Trophoblast cell (in vitro differentiated cells and primary cell): Measurements from ENCODE around the gene PASD1.

Experiments used
- DNase-seq, 2 donors: peaks; one replicate each; pipeline ENCODE4 v3.0.0-alpha.2; 2016
- H2AFZ ChIP-seq: 2 replicates; pipeline ENCODE4 v1.6.1; 2013; ENCODE audit warnings: low read length, moderate library complexity, mild to moderate bottlenecking; ENCODE audit not compliant: insufficient read depth, poor library complexity
- H2AK5ac ChIP-seq: 2 replicates; pipeline ENCODE4 v1.6.1; 2013; ENCODE audit warnings: mild to moderate bottlenecking, low read length
- H2BK120ac ChIP-seq: 2 replicates; pipeline ENCODE4 v1.6.1; 2013; ENCODE audit warnings: low read length, mild to moderate bottlenecking, moderate library complexity; ENCODE audit not compliant: insufficient read depth, poor library complexity
- H2BK12ac ChIP-seq: 2 replicates; pipeline ENCODE4 v1.6.1; 2013; ENCODE audit warnings: mild to moderate bottlenecking, low read length, moderate library complexity
- H2BK5ac ChIP-seq: 2 replicates; pipeline ENCODE4 v1.6.1; 2013; ENCODE audit warnings: low read length, low read depth, moderate library complexity, mild to moderate bottlenecking; ENCODE audit not compliant: poor library complexity
- H3K14ac ChIP-seq: 2 replicates; pipeline ENCODE4 v1.6.1; 2013; ENCODE audit warnings: mild to moderate bottlenecking, low read length
- H3K18ac ChIP-seq: 2 replicates; pipeline ENCODE4 v1.6.1; 2013; ENCODE audit warnings: mild to moderate bottlenecking, low read length
- H3K23ac ChIP-seq: 2 replicates; pipeline ENCODE4 v1.6.1; 2013; ENCODE audit warnings: low read length
- H3K27ac ChIP-seq: 2 replicates; pipeline ENCODE4 v1.5.1; 2013; ENCODE audit warnings: low read depth, mild to moderate bottlenecking, inconsistent platforms, low read length, moderate library complexity
- H3K27me3 ChIP-seq: 2 replicates; pipeline ENCODE4 v1.6.1; 2013; ENCODE audit warnings: inconsistent platforms, mild to moderate bottlenecking, low read length, moderate library complexity; ENCODE audit not compliant: insufficient read depth
- H3K36me3 ChIP-seq, 2 experiments: 1 replicate in 1 of 2; 2 replicates in 1 of 2; pipeline ENCODE4 v1.6.1; 2013; ENCODE audit warnings: low read length in 2 of 2, mild to moderate bottlenecking in 2 of 2, moderate library complexity in 1 of 2; ENCODE audit not compliant: insufficient read depth in 2 of 2, control insufficient read depth in 1 of 2
- H3K4ac ChIP-seq: 2 replicates; pipeline ENCODE4 v1.6.1; 2013; ENCODE audit warnings: low read depth, mild to moderate bottlenecking, low read length, moderate library complexity
- H3K4me1 ChIP-seq, 2 experiments: 1 replicate in 1 of 2; 2 replicates in 1 of 2; pipeline ENCODE4 v1.6.1; 2013; ENCODE audit warnings: low read length in 2 of 2, mild to moderate bottlenecking in 2 of 2, moderate library complexity in 1 of 2; ENCODE audit not compliant: insufficient read depth in 2 of 2, control insufficient read depth in 1 of 2
- H3K4me2 ChIP-seq: 2 replicates; pipeline ENCODE4 v1.6.1; 2013; ENCODE audit warnings: inconsistent platforms, mild to moderate bottlenecking, low read length, moderate library complexity
- H3K4me3 ChIP-seq: 2 replicates; pipeline ENCODE4 v1.5.1; 2013; ENCODE audit warnings: mild to moderate bottlenecking, low read depth, low read length, inconsistent platforms
- H3K79me1 ChIP-seq: one replicate; pipeline ENCODE4 v1.6.1; 2013; ENCODE audit warnings: low read length
- H3K79me2 ChIP-seq: 2 replicates; pipeline ENCODE4 v1.6.1; 2013; ENCODE audit warnings: low read length, mild to moderate bottlenecking; ENCODE audit not compliant: control insufficient read depth, insufficient read depth, poor library complexity
- H3K9ac ChIP-seq: 2 replicates; pipeline ENCODE4 v1.6.1; 2013; ENCODE audit warnings: mild to moderate bottlenecking, low read length
- H3K9me3 ChIP-seq: 2 replicates; pipeline ENCODE4 v1.6.1; 2013; ENCODE audit warnings: low read depth, mild to moderate bottlenecking, control low read depth, inconsistent platforms, low read length; ENCODE audit not compliant: insufficient read depth
- H4K12ac ChIP-seq: 2 replicates; pipeline ENCODE4 v1.6.1; 2013; ENCODE audit warnings: low read depth, mild to moderate bottlenecking, low read length, moderate library complexity
- H4K8ac ChIP-seq: 2 replicates; pipeline ENCODE4 v1.6.1; 2013; ENCODE audit warnings: low read depth, mild to moderate bottlenecking, low read length, moderate library complexity
- H4K91ac ChIP-seq: one replicate; pipeline ENCODE4 v1.6.1; 2013; ENCODE audit warnings: low read depth, mild to moderate bottlenecking, low read length, moderate library complexity
- WGBS: extraction: QIAGEN DNeasy Blood & Tissue Kit; methylation state at CpG from one replicate; pipeline ENCODE4 v1.1.7; 2013; ENCODE audit warnings: missing lambda C conversion rate; ENCODE audit not compliant: insufficient read length, insufficient coverage; ENCODE audit errors: extremely low coverage; 5-methylcytosine and 5-hydroxymethylcytosine counted together

The PASD1 gene

GRCh38 chrX:151725338-151725614 is 161.8 kb downstream of the PASD1 start:
- H3K79me1 ChIP-seq = no peaks in the 10 kb centered on the region
- no peaks in the 10 kb centered on the region for H3K36me3 ChIP-seq
- H4K8ac ChIP-seq = no peak overlapping the region
- H4K91ac ChIP-seq = no peak overlapping the region
- no peaks in the 10 kb centered on the region for H3K79me2 ChIP-seq
- no CpG with 5 or more reads among the region's 1 CpG for WGBS
- H3K18ac ChIP-seq = no peak overlapping the region
- no peak overlapping the region for H3K14ac ChIP-seq
- no peak overlapping the region for H2AK5ac ChIP-seq
- no peak overlapping the region for H2AFZ ChIP-seq
- H3K4me3 ChIP-seq = no peak overlapping the region
- no peak overlapping the region for H3K4me2 ChIP-seq
- H3K23ac ChIP-seq = no peak overlapping the region
- no peak for DNase-seq
- H3K4me1 ChIP-seq = peaks cover 0 to 3% of the 10 kb centered on the region in 2 experiments
- H4K12ac ChIP-seq = no peak overlapping the region
- H3K4ac ChIP-seq = no peak overlapping the region
- no peak overlapping the region for H2BK5ac ChIP-seq
- H3K9me3 ChIP-seq = no peaks in the 10 kb centered on the region
- H3K27ac ChIP-seq = no peak overlapping the region
- H3K27me3 ChIP-seq = no peaks in the 10 kb centered on the region
- no peak overlapping the region for H2BK120ac ChIP-seq
- no peak overlapping the region for H3K9ac ChIP-seq
- no peak overlapping the region for H2BK12ac ChIP-seq
